Ovary (tissue), 3 donors: Measurements from ENCODE around the gene OLIG1.

Experiments used
- EP300 ChIP-seq: sonication (generic); formaldehyde crosslinking; IDR thresholded peaks from one replicate; pipeline ENCODE4 v1.6.1; 2017; ENCODE audit warnings: antibody characterized with exemption
- POLR2A ChIP-seq: fragments of 450-650 bp; IDR thresholded peaks from one replicate; pipeline ENCODE4 v1.6.1; 2017; ENCODE audit warnings: antibody characterized with exemption, mild to moderate bottlenecking, moderate library complexity
- TF ChIP-seq, protein P1 (sequence below), 3 donors: fragments of 450-650 bp in 2 of 3; fragments of 200-600 bp in 1 of 3; IDR thresholded peaks; one replicate each; pipeline versions ENCODE4 v1.5.1 to v1.8.0; 2016 to 2022; ENCODE audit warnings: antibody characterized with exemption in 3 of 3, mild to moderate bottlenecking in 1 of 3
- donor health status: DM: no; HTN: no; CAD: no.

DNA sequence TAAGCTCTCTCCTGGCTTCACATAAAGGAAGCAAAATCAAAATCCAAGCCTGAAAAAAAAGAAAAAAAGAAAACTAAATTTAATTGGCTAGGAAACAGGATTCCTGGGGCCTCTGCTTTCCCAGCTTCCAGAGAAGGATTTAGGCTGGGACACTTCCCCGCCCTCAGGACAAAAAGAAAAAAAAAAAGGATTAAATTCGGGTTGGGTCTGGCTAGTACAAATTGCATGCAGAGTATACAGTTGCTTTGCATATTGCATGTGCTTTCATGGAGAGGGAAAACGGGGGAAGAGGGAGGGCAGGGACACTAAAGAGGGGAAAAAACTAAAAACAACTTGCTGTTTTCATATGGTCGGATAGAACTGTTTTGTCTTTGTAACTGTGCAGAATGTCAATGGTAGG lies 42.7 kb downstream of the OLIG1 start:
- TF ChIP-seq POLR2A (no peak), EP300 (no peak)
- TF ChIP-seq, protein P1, sequence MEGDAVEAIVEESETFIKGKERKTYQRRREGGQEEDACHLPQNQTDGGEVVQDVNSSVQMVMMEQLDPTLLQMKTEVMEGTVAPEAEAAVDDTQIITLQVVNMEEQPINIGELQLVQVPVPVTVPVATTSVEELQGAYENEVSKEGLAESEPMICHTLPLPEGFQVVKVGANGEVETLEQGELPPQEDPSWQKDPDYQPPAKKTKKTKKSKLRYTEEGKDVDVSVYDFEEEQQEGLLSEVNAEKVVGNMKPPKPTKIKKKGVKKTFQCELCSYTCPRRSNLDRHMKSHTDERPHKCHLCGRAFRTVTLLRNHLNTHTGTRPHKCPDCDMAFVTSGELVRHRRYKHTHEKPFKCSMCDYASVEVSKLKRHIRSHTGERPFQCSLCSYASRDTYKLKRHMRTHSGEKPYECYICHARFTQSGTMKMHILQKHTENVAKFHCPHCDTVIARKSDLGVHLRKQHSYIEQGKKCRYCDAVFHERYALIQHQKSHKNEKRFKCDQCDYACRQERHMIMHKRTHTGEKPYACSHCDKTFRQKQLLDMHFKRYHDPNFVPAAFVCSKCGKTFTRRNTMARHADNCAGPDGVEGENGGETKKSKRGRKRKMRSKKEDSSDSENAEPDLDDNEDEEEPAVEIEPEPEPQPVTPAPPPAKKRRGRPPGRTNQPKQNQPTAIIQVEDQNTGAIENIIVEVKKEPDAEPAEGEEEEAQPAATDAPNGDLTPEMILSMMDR (IDR thresholded peaks at IDR 0.05) = no peak
